Liver (tissue), 9 donors: Measurements from ENCODE around the gene PARN. TPM values are rescaled to one million over a fixed set of nuclear protein-coding genes. Genes with fewer than 3 reads are reported as not detected.
A peak's percentile ranks its signal among the peaks of the same experiment; 100 is the strongest.

Experiments used
- DNase-seq: peaks from one replicate; pipeline ENCODE4 v3.0.0-alpha.2; 2017; ENCODE audit warnings: low spot score
- H3K27ac ChIP-seq, 2 donors: one replicate each; pipeline ENCODE4 v1.7.0; 2013; ENCODE audit warnings: inconsistent platforms in 2 of 2, low read length in 2 of 2, control low read depth in 1 of 2, low read depth in 1 of 2, mild to moderate bottlenecking in 1 of 2
- H3K27me3 ChIP-seq, 4 donors: one replicate each; pipeline versions ENCODE4 v1.6.1 to v1.7.0; 2013; ENCODE audit warnings: low read length in 3 of 4, inconsistent platforms in 1 of 4, mild to moderate bottlenecking in 1 of 4, moderate library complexity in 1 of 4; ENCODE audit not compliant: control insufficient read depth in 4 of 4, insufficient read depth in 4 of 4
- H3K36me3 ChIP-seq, 4 donors: one replicate each; pipeline versions ENCODE4 v1.6.1 to v1.7.0; 2013; ENCODE audit warnings: low read length in 3 of 4, mild to moderate bottlenecking in 3 of 4, low read depth in 1 of 4, moderate library complexity in 1 of 4; ENCODE audit not compliant: control insufficient read depth in 4 of 4, insufficient read depth in 3 of 4
- H3K4me1 ChIP-seq, 4 donors: one replicate each; pipeline versions ENCODE4 v1.6.1 to v1.7.0; 2013; ENCODE audit warnings: low read length in 3 of 4, mild to moderate bottlenecking in 3 of 4, moderate library complexity in 1 of 4; ENCODE audit not compliant: control insufficient read depth in 4 of 4, insufficient read depth in 4 of 4
- H3K4me3 ChIP-seq, 3 donors: one replicate each; pipeline versions ENCODE4 v1.6.1 to v1.7.0; 2013; ENCODE audit warnings: low read length in 3 of 3, control low read depth in 1 of 3, low read depth in 1 of 3, mild to moderate bottlenecking in 1 of 3
- H3K9ac ChIP-seq, 2 donors: one replicate each; pipeline ENCODE4 v1.7.0; 2013; ENCODE audit warnings: low read length in 2 of 2, mild to moderate bottlenecking in 2 of 2, moderate library complexity in 2 of 2, control low read depth in 1 of 2, low read depth in 1 of 2
- H3K9me3 ChIP-seq, 4 donors: one replicate each; pipeline versions ENCODE4 v1.6.1 to v1.7.0; 2013; ENCODE audit warnings: low read length in 3 of 4; ENCODE audit not compliant: control insufficient read depth in 4 of 4
- ATF3 ChIP-seq: IDR thresholded peaks from 2 replicates; pipeline ENCODE4 v1.6.1; 2016; ENCODE audit warnings: antibody characterized with exemption
- EGR1 ChIP-seq, 2 donors: IDR thresholded peaks; 2 replicates each; pipeline ENCODE4 v1.6.1; 2016 to 2018; ENCODE audit warnings: antibody characterized with exemption in 2 of 2, low read depth in 2 of 2
- FOXA1 ChIP-seq: IDR thresholded peaks from 2 replicates; pipeline ENCODE4 v1.6.1; 2016; ENCODE audit warnings: antibody characterized with exemption
- FOXA2 ChIP-seq: IDR thresholded peaks from 2 replicates; pipeline ENCODE4 v1.6.1; 2016; ENCODE audit warnings: antibody characterized with exemption
- GABPA ChIP-seq, 2 donors: IDR thresholded peaks in 1 of 2; conservative IDR thresholded peaks in 1 of 2; 2 replicates each; pipeline ENCODE4 v1.6.1; 2016; ENCODE audit warnings: antibody characterized with exemption in 2 of 2, mild to moderate bottlenecking in 1 of 2, moderate library complexity in 1 of 2
- HNF4A ChIP-seq, 2 donors: conservative IDR thresholded peaks; 2 replicates each; pipeline ENCODE4 v1.6.1; 2016; ENCODE audit warnings: antibody characterized with exemption in 2 of 2, mild to moderate bottlenecking in 2 of 2
- HNF4G ChIP-seq: IDR thresholded peaks from 2 replicates; pipeline ENCODE4 v1.6.1; 2016; ENCODE audit warnings: antibody characterized with exemption
- JUND ChIP-seq, 2 donors: IDR thresholded peaks; 2 replicates each; pipeline ENCODE4 v1.6.1; 2016; ENCODE audit warnings: antibody characterized with exemption in 2 of 2
- NR2F2 ChIP-seq: IDR thresholded peaks from 2 replicates; pipeline ENCODE4 v1.6.1; 2016; ENCODE audit warnings: antibody characterized with exemption
- RAD21 ChIP-seq, 2 donors: IDR thresholded peaks; 2 replicates each; pipeline ENCODE4 v1.6.1; 2016; ENCODE audit warnings: antibody characterized with exemption in 2 of 2, mild to moderate bottlenecking in 2 of 2
- RXRA ChIP-seq, 2 donors: IDR thresholded peaks; 2 replicates each; pipeline ENCODE4 v1.6.1; 2017 to 2018; ENCODE audit warnings: antibody characterized with exemption in 2 of 2, mild to moderate bottlenecking in 1 of 2
- SP1 ChIP-seq: IDR thresholded peaks from 2 replicates; pipeline ENCODE4 v1.6.1; 2018; ENCODE audit warnings: antibody characterized with exemption, mild to moderate bottlenecking
- TAF1 ChIP-seq: conservative IDR thresholded peaks from 2 replicates; pipeline ENCODE4 v1.6.1; 2016; ENCODE audit warnings: antibody characterized with exemption, mild to moderate bottlenecking
- YY1 ChIP-seq: IDR thresholded peaks from 2 replicates; pipeline ENCODE4 v1.6.1; 2016; ENCODE audit warnings: antibody characterized with exemption, mild to moderate bottlenecking
- ZBTB33 ChIP-seq: IDR thresholded peaks from 2 replicates; pipeline ENCODE4 v1.6.1; 2016; ENCODE audit warnings: antibody characterized with exemption
- WGBS: extraction: QIAGEN DNeasy Blood & Tissue Kit; methylation state at CpG from one replicate; pipeline ENCODE4 v1.1.7; 2013; 5-methylcytosine and 5-hydroxymethylcytosine counted together
- polyA plus RNA-seq, 2 donors: library from polyadenylated mRNA; stranded (reverse) in 1 of 2; unstranded in 1 of 2; fragments of 200-250 nt in 1 of 2; fragments of >200 nt in 1 of 2; fragmentation: Nextera tagmentation in 1 of 2; extraction: Ambion mirVana in 1 of 2; gene quantifications; one replicate each; pipeline versions ENCODE4 v1.2.1 to v1.2.3, GENCODE V29; 2013 to 2015
- total RNA-seq, 2 donors: library from RNA; depleted of rRNA; stranded (reverse); fragments of >200 nt; gene quantifications; one replicate each; pipeline ENCODE4 v1.2.3, GENCODE V29; 2014
- TF ChIP-seq, protein P1 (sequence below): fragments of 150-350 bp; IDR thresholded peaks from 2 replicates; pipeline ENCODE4 v1.5.1; 2017; ENCODE audit warnings: improper control_type of control experiment, low read depth, low read length; ENCODE audit not compliant: missing input control
- TF ChIP-seq, protein P2 (sequence below): IDR thresholded peaks from 2 replicates; pipeline ENCODE4 v1.6.1; 2016; ENCODE audit warnings: antibody characterized with exemption
- TF ChIP-seq, protein P3 (sequence below): IDR thresholded peaks from 2 replicates; pipeline ENCODE4 v1.6.1; 2016; ENCODE audit warnings: antibody characterized with exemption, mild to moderate bottlenecking
- donor health status: healthy.
- donor health status: healthy.
- donor health status: healthy.
- donor health status: healthy.
- donor health status: healthy.

The PARN gene
- total and polyA plus RNA-seq, 4 donors, result 7.9 to 19.7 (median 9.7) TPM

DNA sequence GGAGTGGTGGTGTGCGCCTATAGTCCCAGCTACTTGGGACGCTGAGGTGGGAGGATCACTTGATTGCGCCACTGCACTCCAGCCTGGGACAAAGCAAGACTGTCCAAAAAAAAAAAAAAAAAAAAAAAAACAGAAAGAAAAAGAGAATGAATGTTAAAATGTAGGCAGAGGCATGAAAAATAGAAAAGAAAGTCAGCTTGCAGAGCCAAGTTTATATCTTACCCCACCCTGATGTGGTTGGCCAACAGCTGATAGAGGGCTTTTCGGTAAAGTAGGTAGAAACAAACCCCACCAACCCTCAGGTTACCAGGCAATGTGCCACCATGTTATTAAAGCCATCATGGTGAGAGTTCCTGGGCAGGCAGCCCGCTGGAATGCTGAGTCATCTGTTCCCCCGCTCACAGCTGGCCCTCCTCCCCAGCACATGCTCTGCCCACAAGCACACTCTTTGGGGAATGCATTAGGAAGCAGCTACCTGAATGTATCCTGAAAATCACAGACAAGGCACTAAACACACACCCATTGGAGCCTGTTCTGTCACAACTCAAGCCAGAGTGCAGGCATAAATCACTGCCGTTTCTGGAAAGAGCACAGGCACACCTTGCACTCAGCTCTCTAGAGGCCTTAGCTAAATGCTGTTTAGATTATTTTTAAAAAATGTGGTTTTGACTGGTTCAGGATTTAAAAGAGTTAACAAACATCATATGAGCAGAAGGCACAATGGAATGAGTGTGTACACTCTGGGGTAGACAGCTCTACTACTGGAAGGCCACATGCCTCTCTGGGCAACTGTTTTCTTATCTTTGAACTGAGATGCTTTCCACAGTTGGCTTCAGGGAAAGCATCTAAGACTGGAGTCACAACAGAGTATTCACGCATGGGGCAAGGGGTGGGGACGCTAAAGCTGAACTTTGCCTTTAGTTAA, 128.5 kb downstream of the PARN start:
- peaks cover 1 to 20% (median 4%) of the 10 kb centered on the region in 4 donors for H3K4me1 ChIP-seq
- no peaks in the 10 kb centered on the region for H3K27me3 ChIP-seq
- DNase-seq, result peak; percentile 67
- H3K36me3 ChIP-seq, result no peaks in the 10 kb centered on the region
- no peaks in the 10 kb centered on the region for H3K9me3 ChIP-seq
- peak overlapping the region; percentile 12 to 22 for H3K27ac ChIP-seq
- no peak overlapping the region for H3K4me3 ChIP-seq
- 40% methylated on average over 9 of the region's 9 CpGs for WGBS
- TF ChIP-seq, protein P1, sequence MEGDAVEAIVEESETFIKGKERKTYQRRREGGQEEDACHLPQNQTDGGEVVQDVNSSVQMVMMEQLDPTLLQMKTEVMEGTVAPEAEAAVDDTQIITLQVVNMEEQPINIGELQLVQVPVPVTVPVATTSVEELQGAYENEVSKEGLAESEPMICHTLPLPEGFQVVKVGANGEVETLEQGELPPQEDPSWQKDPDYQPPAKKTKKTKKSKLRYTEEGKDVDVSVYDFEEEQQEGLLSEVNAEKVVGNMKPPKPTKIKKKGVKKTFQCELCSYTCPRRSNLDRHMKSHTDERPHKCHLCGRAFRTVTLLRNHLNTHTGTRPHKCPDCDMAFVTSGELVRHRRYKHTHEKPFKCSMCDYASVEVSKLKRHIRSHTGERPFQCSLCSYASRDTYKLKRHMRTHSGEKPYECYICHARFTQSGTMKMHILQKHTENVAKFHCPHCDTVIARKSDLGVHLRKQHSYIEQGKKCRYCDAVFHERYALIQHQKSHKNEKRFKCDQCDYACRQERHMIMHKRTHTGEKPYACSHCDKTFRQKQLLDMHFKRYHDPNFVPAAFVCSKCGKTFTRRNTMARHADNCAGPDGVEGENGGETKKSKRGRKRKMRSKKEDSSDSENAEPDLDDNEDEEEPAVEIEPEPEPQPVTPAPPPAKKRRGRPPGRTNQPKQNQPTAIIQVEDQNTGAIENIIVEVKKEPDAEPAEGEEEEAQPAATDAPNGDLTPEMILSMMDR, result no peak
- TF ChIP-seq ATF3 (peak; percentile 66), JUND (IDR thresholded peaks at IDR 0.05) (peak; percentile 56 to 85), HNF4G (no peak), FOXA1 (no peak), SP1 (peak; percentile 62), RAD21 (IDR thresholded peaks at IDR 0.05) (peak; percentile 43 to 50), HNF4A (conservative IDR thresholded peaks at IDR 0.05) (peak; percentile 5 to 48), EGR1 (IDR thresholded peaks at IDR 0.05; ENCODE audit: low read depth in 2 of 2) (peak in 1 of 2 donors; percentile 62), ZBTB33 (no peak), YY1 (peak; percentile 97), NR2F2 (no peak), RXRA (IDR thresholded peaks at IDR 0.05) (peak; percentile 35 to 75), GABPA (IDR thresholded peaks at IDR 0.05 in 1 of 2, conservative IDR thresholded peaks at IDR 0.05 in 1 of 2) (no peak), TAF1 (no peak), FOXA2 (peak; percentile 47)
- TF ChIP-seq, protein P2, sequence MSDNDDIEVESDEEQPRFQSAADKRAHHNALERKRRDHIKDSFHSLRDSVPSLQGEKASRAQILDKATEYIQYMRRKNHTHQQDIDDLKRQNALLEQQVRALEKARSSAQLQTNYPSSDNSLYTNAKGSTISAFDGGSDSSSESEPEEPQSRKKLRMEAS, result peak; percentile 95
- TF ChIP-seq, protein P3, sequence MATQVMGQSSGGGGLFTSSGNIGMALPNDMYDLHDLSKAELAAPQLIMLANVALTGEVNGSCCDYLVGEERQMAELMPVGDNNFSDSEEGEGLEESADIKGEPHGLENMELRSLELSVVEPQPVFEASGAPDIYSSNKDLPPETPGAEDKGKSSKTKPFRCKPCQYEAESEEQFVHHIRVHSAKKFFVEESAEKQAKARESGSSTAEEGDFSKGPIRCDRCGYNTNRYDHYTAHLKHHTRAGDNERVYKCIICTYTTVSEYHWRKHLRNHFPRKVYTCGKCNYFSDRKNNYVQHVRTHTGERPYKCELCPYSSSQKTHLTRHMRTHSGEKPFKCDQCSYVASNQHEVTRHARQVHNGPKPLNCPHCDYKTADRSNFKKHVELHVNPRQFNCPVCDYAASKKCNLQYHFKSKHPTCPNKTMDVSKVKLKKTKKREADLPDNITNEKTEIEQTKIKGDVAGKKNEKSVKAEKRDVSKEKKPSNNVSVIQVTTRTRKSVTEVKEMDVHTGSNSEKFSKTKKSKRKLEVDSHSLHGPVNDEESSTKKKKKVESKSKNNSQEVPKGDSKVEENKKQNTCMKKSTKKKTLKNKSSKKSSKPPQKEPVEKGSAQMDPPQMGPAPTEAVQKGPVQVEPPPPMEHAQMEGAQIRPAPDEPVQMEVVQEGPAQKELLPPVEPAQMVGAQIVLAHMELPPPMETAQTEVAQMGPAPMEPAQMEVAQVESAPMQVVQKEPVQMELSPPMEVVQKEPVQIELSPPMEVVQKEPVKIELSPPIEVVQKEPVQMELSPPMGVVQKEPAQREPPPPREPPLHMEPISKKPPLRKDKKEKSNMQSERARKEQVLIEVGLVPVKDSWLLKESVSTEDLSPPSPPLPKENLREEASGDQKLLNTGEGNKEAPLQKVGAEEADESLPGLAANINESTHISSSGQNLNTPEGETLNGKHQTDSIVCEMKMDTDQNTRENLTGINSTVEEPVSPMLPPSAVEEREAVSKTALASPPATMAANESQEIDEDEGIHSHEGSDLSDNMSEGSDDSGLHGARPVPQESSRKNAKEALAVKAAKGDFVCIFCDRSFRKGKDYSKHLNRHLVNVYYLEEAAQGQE, result peak; percentile 28
- H3K9ac ChIP-seq, result no peak overlapping the region
